SJCRH30 (cell line): ENCODE results near the gene NDUFS7. TPM values are rescaled to one million over a fixed set of nuclear protein-coding genes. Genes with fewer than 3 reads are reported as not detected.

Experiments
- DNase-seq, 2 experiments: peaks; one replicate each; pipeline ENCODE4 v3.0.0-alpha.2; 2015 to 2020
- H3K27ac ChIP-seq: fragments of 250-450 bp; sonication (Bioruptor Pico); 2 replicates; pipeline ENCODE4 v1.5.1; 2020; ENCODE audit warnings: mild to moderate bottlenecking, moderate library complexity
- H3K27me3 ChIP-seq: fragments of 250-450 bp; sonication (Bioruptor Pico); 2 replicates; pipeline ENCODE4 v1.5.1; 2020; ENCODE audit warnings: mild to moderate bottlenecking, moderate library complexity
- H3K36me3 ChIP-seq: fragments of 250-450 bp; sonication (Bioruptor Pico); 2 replicates; pipeline ENCODE4 v1.5.1; 2020; ENCODE audit warnings: mild to moderate bottlenecking, moderate library complexity
- H3K4me1 ChIP-seq: fragments of 250-450 bp; sonication (Bioruptor Pico); 2 replicates; pipeline ENCODE4 v1.5.1; 2020; ENCODE audit warnings: mild to moderate bottlenecking, moderate library complexity
- H3K4me3 ChIP-seq: fragments of 250-450 bp; sonication (Bioruptor Pico); 2 replicates; pipeline ENCODE4 v1.5.1; 2020; ENCODE audit warnings: mild to moderate bottlenecking, moderate library complexity
- H3K9me3 ChIP-seq: fragments of 250-450 bp; sonication (Bioruptor Pico); replicated peaks from 2 replicates; pipeline ENCODE4 v1.5.1; 2020; ENCODE audit warnings: mild to moderate bottlenecking, moderate library complexity
- total RNA-seq: library from RNA; depleted of rRNA; stranded (reverse); fragments of >200 nt; shearing (Covaris generic); gene quantifications from 2 replicates; pipeline ENCODE4 v1.2.3, GENCODE V29; 2014

The NDUFS7 gene
- total RNA-seq, 1 experiment from 2014 or later: 31.4 TPM

GRCh38 chr19:1387684-1388636, 4.3 kb downstream of the NDUFS7 start:
- no peak overlapping the region for H3K4me3 ChIP-seq
- DNase-seq: no peak
- peaks cover 2% of the 10 kb centered on the region; the same call in 1 of the 2 replicates for H3K36me3 ChIP-seq
- no peaks in the 10 kb centered on the region for H3K27me3 ChIP-seq
- H3K9me3 ChIP-seq: no peaks in the 10 kb centered on the region
- H3K4me1 ChIP-seq: no peaks in the 10 kb centered on the region
- no peak overlapping the region for H3K27ac ChIP-seq

- Histone ChIP-seq H3K4me1 (no peaks in the 10 kb centered on the region), H3K9me3 (no peaks in the 10 kb centered on the region), H3K27ac (no peak overlapping the region), H3K4me3 (no peak overlapping the region), H3K27me3 (no peaks in the 10 kb centered on the region), H3K36me3 (peaks cover 2% of the 10 kb centered on the region; the same call in 1 of the 2 replicates)
- no peak for DNase-seq
These were observed 4.9 kb downstream of the NDUFS7 start for GRCh38 chr19:1388637-1389026.

GRCh38 chr19:1389033-1389940, 5.6 kb downstream of the NDUFS7 start:
- no peaks in the 10 kb centered on the region for H3K27me3 ChIP-seq
- no peaks in the 10 kb centered on the region for H3K9me3 ChIP-seq
- H3K27ac ChIP-seq: no peak overlapping the region
- no peaks in the 10 kb centered on the region for H3K4me1 ChIP-seq
- no peak for DNase-seq
- H3K4me3 ChIP-seq: no peak overlapping the region
- H3K36me3 ChIP-seq: peaks cover 2% of the 10 kb centered on the region; the same call in 1 of the 2 replicates

GRCh38 chr19:1390890-1391423, 7.2 kb downstream of the NDUFS7 start:
- Histone ChIP-seq H3K27ac (no peak overlapping the region), H3K36me3 (peaks cover 2% of the 10 kb centered on the region; the same call in 1 of the 2 replicates)
- no peak for DNase-seq

GRCh38 chr19:1392407-1392806, 8.7 kb downstream of the NDUFS7 start:
- Histone ChIP-seq H3K9me3 (no peaks in the 10 kb centered on the region), H3K27me3 (no peaks in the 10 kb centered on the region), H3K27ac (no peak overlapping the region), H3K36me3 (peaks cover 2% of the 10 kb centered on the region; the same call in 1 of the 2 replicates), H3K4me1 (no peaks in the 10 kb centered on the region), H3K4me3 (no peak overlapping the region)
- no peak for DNase-seq

More at GRCh38 chr19:1390890-1391423, 7.2 kb downstream of the NDUFS7 start:
- Histone ChIP-seq H3K9me3 (no peaks in the 10 kb centered on the region), H3K4me1 (no peaks in the 10 kb centered on the region), H3K4me3 (no peak overlapping the region), H3K27me3 (no peaks in the 10 kb centered on the region)

GRCh38 chr19:1392939-1393530, 9.3 kb downstream of the NDUFS7 start:
- H3K4me1 ChIP-seq: no peaks in the 10 kb centered on the region
- H3K27me3 ChIP-seq: no peaks in the 10 kb centered on the region
- H3K27ac ChIP-seq: no peak overlapping the region
- peaks cover 2% of the 10 kb centered on the region; the same call in 1 of the 2 replicates for H3K36me3 ChIP-seq
- no peak for DNase-seq
- H3K4me3 ChIP-seq: no peak overlapping the region
- H3K9me3 ChIP-seq: no peaks in the 10 kb centered on the region

GRCh38 chr19:1393841-1394240, 10.1 kb downstream of the NDUFS7 start:
- Histone ChIP-seq H3K4me3 (no peak overlapping the region), H3K4me1 (no peaks in the 10 kb centered on the region), H3K27me3 (no peaks in the 10 kb centered on the region), H3K36me3 (peaks cover 2% of the 10 kb centered on the region; the same call in 1 of the 2 replicates), H3K9me3 (no peaks in the 10 kb centered on the region), H3K27ac (no peak overlapping the region)
- DNase-seq: no peak

GRCh38 chr19:1394252-1395193, 10.8 kb downstream of the NDUFS7 start:
- no peaks in the 10 kb centered on the region for H3K9me3 ChIP-seq
- peaks cover 2% of the 10 kb centered on the region; the same call in 1 of the 2 replicates for H3K36me3 ChIP-seq
- DNase-seq: no peak
- no peaks in the 10 kb centered on the region for H3K4me1 ChIP-seq
- no peak overlapping the region for H3K4me3 ChIP-seq
- no peaks in the 10 kb centered on the region for H3K27me3 ChIP-seq
- no peak overlapping the region for H3K27ac ChIP-seq

GRCh38 chr19:1395194-1396018, 11.7 kb downstream of the NDUFS7 start:
- Histone ChIP-seq H3K4me1 (no peaks in the 10 kb centered on the region), H3K27ac (no peak overlapping the region), H3K27me3 (no peaks in the 10 kb centered on the region), H3K9me3 (no peaks in the 10 kb centered on the region), H3K4me3 (no peak overlapping the region), H3K36me3 (peaks cover 2% of the 10 kb centered on the region; the same call in 1 of the 2 replicates)
- DNase-seq: no peak

GRCh38 chr19:1396019-1396767, 12.5 kb downstream of the NDUFS7 start:
- H3K4me1 ChIP-seq: no peaks in the 10 kb centered on the region
- no peak overlapping the region for H3K27ac ChIP-seq
- no peak overlapping the region for H3K4me3 ChIP-seq
- H3K9me3 ChIP-seq: no peaks in the 10 kb centered on the region
- no peak for DNase-seq
- 0 out of 2 replicates have a peak, but pooled peaks cover 2% of the 10 kb centered on the region for H3K36me3 ChIP-seq
- no peaks in the 10 kb centered on the region for H3K27me3 ChIP-seq

- DNase-seq: no peak
- Histone ChIP-seq H3K4me1 (no peaks in the 10 kb centered on the region), H3K27me3 (peaks cover 3% of the 10 kb centered on the region; the same call in 1 of the 2 replicates), H3K4me3 (no peak overlapping the region), H3K27ac (no peak overlapping the region), H3K36me3 (no peaks in the 10 kb centered on the region), H3K9me3 (no peaks in the 10 kb centered on the region)
These were observed 13.3 kb downstream of the NDUFS7 start for GRCh38 chr19:1396768-1397679.
